ENCODE data around the gene RAB7B. TPM values are rescaled to one million over a fixed set of nuclear protein-coding genes. Genes with fewer than 3 reads are reported as not detected.

The RAB7B gene
- total and polyA plus RNA-seq, 9 of the 15 experiments (the other 6 are each of a cell fraction or from before 2014, with no cell fraction given) = 0.03 to 0.29 (median 0.07) TPM; not detected in 4

GRCh38 chr1:205929496-205930194 is 73.5 kb downstream of the RAB7B start:
- POLR2A ChIA-PET = interaction anchor here (0.6 kb wide), 1 partner anchor 881 kb away, joined by 4 read pairs; no protein-coding TSS in a partner anchor

GRCh38 chr1:205928317-205928716 is 74.9 kb downstream of the RAB7B start:
- Histone ChIP-seq H3K4me1 (replicated peaks in 1 of 2; ENCODE audit: control insufficient read depth in 2 of 2, insufficient read depth in 2 of 2, low read length in 2 of 2) (peaks cover 4 to 13% of the 10 kb centered on the region in 2 experiments; a peak in 3 of 5 replicates), H3K79me2 (ENCODE audit: control insufficient read depth, insufficient read depth, low read length) (no peaks in the 10 kb centered on the region), H3K4me3 (no peak overlapping the region), H3K9me1 (ENCODE audit: control insufficient read depth, insufficient read depth, low read length) (peaks cover 5% of the 10 kb centered on the region), H3K36me3 (ENCODE audit: control insufficient read depth, insufficient read depth, low read length) (no peaks in the 10 kb centered on the region), H4K20me1 (replicated peaks; ENCODE audit: control insufficient read depth, insufficient read depth, low read length) (peaks cover 11% of the 10 kb centered on the region; the same call in 1 of the 2 replicates), H3K27ac (ENCODE audit: extremely low read depth, low read depth, low read length) (no peak overlapping the region), H3K27me3 (ENCODE audit: control insufficient read depth in 2 of 2, insufficient read depth in 2 of 2, low read length in 2 of 2) (peaks cover 44 to 88% of the 10 kb centered on the region in 2 experiments), H2AFZ (ENCODE audit: low read depth, low read length) (no peak overlapping the region), H3K4me2 (ENCODE audit: insufficient read depth, low read length) (no peak overlapping the region), H3K9me3 (replicated peaks; ENCODE audit: control insufficient read depth, insufficient read depth, low read depth, low read length) (no peaks in the 10 kb centered on the region), H3K9ac (ENCODE audit: insufficient read depth in 1 of 2, low read depth in 2 of 2, low read length in 2 of 2) (no peak overlapping the region)
- in situ Hi-C loops (cut with MboI) (loop anchor here (5.0 to 10.0 kb wide), 2 partner anchors 136 to 176 kb away; no protein-coding TSS in a partner anchor), intact Hi-C loops (cut with micrococcal nuclease) (no loop called here)
- FAIRE-seq = no peak
- ATAC-seq = no peak
- ChIA-PET CTCF (ENCODE audit: low intra/inter-chr PET ratio) (no interaction called here), POLR2A (interaction anchor here (0.5 kb wide), 1 partner anchor 15 kb away, joined by 4 read pairs; no protein-coding TSS in a partner anchor)
- no peak for DNase-seq (ENCODE audit: extremely low read depth in 1 of 4, low spot score in 3 of 4)
- BruUV-seq (replicated peaks) = no TSS peak
- no peak for TF ChIP-seq TCF3 (CRISPR knock-in tag; IDR thresholded peaks at IDR 0.05)
- TF ChIP-seq SMARCA5 (IDR thresholded peaks at IDR 0.05) = no peak
- no peak for TF ChIP-seq CHCHD3 (CRISPR knock-in tag; IDR thresholded peaks at IDR 0.05)
- TF ChIP-seq, protein P1, sequence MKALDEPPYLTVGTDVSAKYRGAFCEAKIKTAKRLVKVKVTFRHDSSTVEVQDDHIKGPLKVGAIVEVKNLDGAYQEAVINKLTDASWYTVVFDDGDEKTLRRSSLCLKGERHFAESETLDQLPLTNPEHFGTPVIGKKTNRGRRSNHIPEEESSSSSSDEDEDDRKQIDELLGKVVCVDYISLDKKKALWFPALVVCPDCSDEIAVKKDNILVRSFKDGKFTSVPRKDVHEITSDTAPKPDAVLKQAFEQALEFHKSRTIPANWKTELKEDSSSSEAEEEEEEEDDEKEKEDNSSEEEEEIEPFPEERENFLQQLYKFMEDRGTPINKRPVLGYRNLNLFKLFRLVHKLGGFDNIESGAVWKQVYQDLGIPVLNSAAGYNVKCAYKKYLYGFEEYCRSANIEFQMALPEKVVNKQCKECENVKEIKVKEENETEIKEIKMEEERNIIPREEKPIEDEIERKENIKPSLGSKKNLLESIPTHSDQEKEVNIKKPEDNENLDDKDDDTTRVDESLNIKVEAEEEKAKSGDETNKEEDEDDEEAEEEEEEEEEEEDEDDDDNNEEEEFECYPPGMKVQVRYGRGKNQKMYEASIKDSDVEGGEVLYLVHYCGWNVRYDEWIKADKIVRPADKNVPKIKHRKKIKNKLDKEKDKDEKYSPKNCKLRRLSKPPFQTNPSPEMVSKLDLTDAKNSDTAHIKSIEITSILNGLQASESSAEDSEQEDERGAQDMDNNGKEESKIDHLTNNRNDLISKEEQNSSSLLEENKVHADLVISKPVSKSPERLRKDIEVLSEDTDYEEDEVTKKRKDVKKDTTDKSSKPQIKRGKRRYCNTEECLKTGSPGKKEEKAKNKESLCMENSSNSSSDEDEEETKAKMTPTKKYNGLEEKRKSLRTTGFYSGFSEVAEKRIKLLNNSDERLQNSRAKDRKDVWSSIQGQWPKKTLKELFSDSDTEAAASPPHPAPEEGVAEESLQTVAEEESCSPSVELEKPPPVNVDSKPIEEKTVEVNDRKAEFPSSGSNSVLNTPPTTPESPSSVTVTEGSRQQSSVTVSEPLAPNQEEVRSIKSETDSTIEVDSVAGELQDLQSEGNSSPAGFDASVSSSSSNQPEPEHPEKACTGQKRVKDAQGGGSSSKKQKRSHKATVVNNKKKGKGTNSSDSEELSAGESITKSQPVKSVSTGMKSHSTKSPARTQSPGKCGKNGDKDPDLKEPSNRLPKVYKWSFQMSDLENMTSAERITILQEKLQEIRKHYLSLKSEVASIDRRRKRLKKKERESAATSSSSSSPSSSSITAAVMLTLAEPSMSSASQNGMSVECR (CRISPR knock-in tag; IDR thresholded peaks at IDR 0.05) = no peak
- WGBS (ENCODE audit: insufficient coverage, low coverage, missing lambda C conversion rate) = 2% methylated on average over 5 of the region's 5 CpGs

More at GRCh38 chr1:205929496-205930194, 73.5 kb downstream of the RAB7B start:
- no peak for DNase-seq (ENCODE audit: extremely low read depth in 1 of 4, low spot score in 3 of 4)
- WGBS (ENCODE audit: insufficient coverage, low coverage, missing lambda C conversion rate) = 10% methylated on average over 19 of the region's 19 CpGs
- BruUV-seq (replicated peaks) = no TSS peak
- intact Hi-C loops (cut with micrococcal nuclease) = no loop called here
- no peak overlapping the region; the same call in 1 of the 2 replicates for H2AFZ ChIP-seq (ENCODE audit: low read depth, low read length)
- peaks cover 5% of the 10 kb centered on the region for H3K9me1 ChIP-seq (ENCODE audit: control insufficient read depth, insufficient read depth, low read length)
- no peak for FAIRE-seq
- TF ChIP-seq ATF7 (IDR thresholded peaks at IDR 0.05) = no peak
- 0 out of 2 replicates have a peak, but pooled peaks have one; percentile 17 for TF ChIP-seq SPI1 (IDR thresholded peaks at IDR 0.05; ENCODE audit: borderline replicate concordance, low read depth, low read length)
- peaks cover 5% of the 10 kb centered on the region; the same call in 1 of the 2 replicates for H4K20me1 ChIP-seq (replicated peaks; ENCODE audit: control insufficient read depth, insufficient read depth, low read length)
- CTCF ChIA-PET (ENCODE audit: low intra/inter-chr PET ratio) = no interaction called here
- no peaks in the 10 kb centered on the region for H3K79me2 ChIP-seq (ENCODE audit: control insufficient read depth, insufficient read depth, low read length)
- in situ Hi-C loops (cut with MboI) = loop anchor here (5.0 to 10.0 kb wide), 2 partner anchors 137 to 175 kb away; no protein-coding TSS in a partner anchor
- no peaks in the 10 kb centered on the region for H3K9me3 ChIP-seq (replicated peaks; ENCODE audit: control insufficient read depth, insufficient read depth, low read depth, low read length)
- H3K27ac ChIP-seq (ENCODE audit: extremely low read depth, low read depth, low read length) = no peak overlapping the region
- H3K27me3 ChIP-seq (ENCODE audit: control insufficient read depth in 2 of 2, insufficient read depth in 2 of 2, low read length in 2 of 2) = peaks cover 46 to 87% of the 10 kb centered on the region in 2 experiments
- H3K36me3 ChIP-seq (ENCODE audit: control insufficient read depth, insufficient read depth, low read length) = no peaks in the 10 kb centered on the region
- H3K9ac ChIP-seq (ENCODE audit: insufficient read depth in 1 of 2, low read depth in 2 of 2, low read length in 2 of 2) = no peak overlapping the region
- peak overlapping the region; percentile 33; the same call in 1 of the 2 replicates for H3K4me2 ChIP-seq (ENCODE audit: insufficient read depth, low read length)
- no peak for ATAC-seq
- H3K4me1 ChIP-seq (replicated peaks in 1 of 2; ENCODE audit: control insufficient read depth in 2 of 2, insufficient read depth in 2 of 2, low read length in 2 of 2) = peaks cover 4 to 17% of the 10 kb centered on the region in 2 experiments; a peak in 3 of 5 replicates
- H3K4me3 ChIP-seq = no peak overlapping the region
